Hepatocyte (in vitro differentiated cells): ENCODE data around the gene CEP85.

Source experiments
- EZH2phosphoT487 ChIP-seq: fragments of 200-600 bp; sonication (generic); IDR thresholded peaks from one replicate; pipeline ENCODE4 v1.6.1; 2018; ENCODE audit warnings: antibody characterized with exemption, mild to moderate bottlenecking, low read depth, moderate library complexity; ENCODE audit not compliant: unreplicated experiment, severe bottlenecking
- TF ChIP-seq, protein P1 (sequence below): fragments of 200-600 bp; sonication (generic); IDR thresholded peaks from 2 replicates; pipeline ENCODE4 v1.5.1; 2016; ENCODE audit warnings: antibody characterized with exemption, mild to moderate bottlenecking; ENCODE audit not compliant: poor library complexity

DNA sequence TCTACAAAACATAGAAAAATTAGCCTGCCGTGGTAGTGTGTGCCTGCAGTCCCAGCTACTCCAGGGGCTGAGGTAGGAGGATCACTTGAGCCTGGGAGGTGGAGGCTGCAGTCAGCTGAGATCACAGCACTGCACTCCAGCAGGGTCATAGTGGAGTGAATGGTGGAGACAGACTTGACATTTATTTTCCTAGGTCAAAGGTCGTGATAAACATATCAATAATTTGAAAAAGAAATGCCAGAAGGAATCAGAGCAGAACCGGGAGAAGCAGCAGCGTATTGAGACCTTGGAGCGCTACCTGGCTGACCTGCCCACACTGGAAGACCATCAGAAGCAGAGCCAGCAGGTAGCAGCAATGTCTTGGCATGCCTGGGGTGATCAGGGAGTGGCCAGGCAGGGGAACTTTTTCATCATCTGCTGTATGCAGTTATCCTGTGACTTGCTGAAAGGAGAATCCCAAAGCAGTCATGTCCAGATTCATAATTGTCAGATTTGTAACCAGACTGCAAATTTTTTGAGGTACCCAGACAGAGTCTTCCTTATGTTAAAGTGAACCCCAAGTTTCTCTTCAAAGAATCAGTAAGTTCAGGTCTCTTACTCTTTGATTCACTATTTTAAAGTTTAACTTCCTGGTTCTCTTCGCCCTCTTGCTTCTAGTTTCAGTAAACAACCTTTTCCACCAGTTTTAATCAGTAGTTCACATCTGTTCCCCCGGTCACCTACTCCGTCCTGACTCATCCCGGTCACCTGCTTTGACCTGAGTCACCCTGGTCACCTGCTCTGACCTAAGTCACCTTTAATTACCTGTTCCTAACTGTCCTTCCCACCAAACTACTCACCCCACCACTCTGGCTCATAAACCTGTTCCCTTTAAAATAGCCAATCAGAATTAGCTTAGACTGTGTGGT is 34.5 kb downstream of the CEP85 start:
- no peak for TF ChIP-seq EZH2phosphoT487
- TF ChIP-seq, protein P1, sequence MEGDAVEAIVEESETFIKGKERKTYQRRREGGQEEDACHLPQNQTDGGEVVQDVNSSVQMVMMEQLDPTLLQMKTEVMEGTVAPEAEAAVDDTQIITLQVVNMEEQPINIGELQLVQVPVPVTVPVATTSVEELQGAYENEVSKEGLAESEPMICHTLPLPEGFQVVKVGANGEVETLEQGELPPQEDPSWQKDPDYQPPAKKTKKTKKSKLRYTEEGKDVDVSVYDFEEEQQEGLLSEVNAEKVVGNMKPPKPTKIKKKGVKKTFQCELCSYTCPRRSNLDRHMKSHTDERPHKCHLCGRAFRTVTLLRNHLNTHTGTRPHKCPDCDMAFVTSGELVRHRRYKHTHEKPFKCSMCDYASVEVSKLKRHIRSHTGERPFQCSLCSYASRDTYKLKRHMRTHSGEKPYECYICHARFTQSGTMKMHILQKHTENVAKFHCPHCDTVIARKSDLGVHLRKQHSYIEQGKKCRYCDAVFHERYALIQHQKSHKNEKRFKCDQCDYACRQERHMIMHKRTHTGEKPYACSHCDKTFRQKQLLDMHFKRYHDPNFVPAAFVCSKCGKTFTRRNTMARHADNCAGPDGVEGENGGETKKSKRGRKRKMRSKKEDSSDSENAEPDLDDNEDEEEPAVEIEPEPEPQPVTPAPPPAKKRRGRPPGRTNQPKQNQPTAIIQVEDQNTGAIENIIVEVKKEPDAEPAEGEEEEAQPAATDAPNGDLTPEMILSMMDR, result no peak
